ENCODE measurements around the gene MED19. TPM values are rescaled to one million over a fixed set of nuclear protein-coding genes. Genes with fewer than 3 reads are reported as not detected.
"Not testable (repeated sequence)": the region's sequence is repeated elsewhere in the genome, so short reads cannot be mapped to it uniquely, and the experiment has no call there.

Gene MED19
- total RNA-seq, 2 donors from 2014 or later, result 10.6 to 14.0 TPM

GRCh38 chr11:57735619-57736298 lies 23.7 kb upstream of the MED19 start:
- H3K9me3 ChIP-seq, result no peaks in the 10 kb centered on the region
- intact Hi-C loops (cut with DNase I), result no loop called here
- TF ChIP-seq CTCF (IDR thresholded peaks at IDR 0.05), result no peak
- no peaks in the 10 kb centered on the region for H3K36me3 ChIP-seq
- no peaks in the 10 kb centered on the region for H3K27me3 ChIP-seq
- H3K27ac ChIP-seq, result peak overlapping the region; percentile 46
- no peak for DNase-seq
- H3K4me3 ChIP-seq, result no peak overlapping the region
- H3K4me1 ChIP-seq, result no peaks in the 10 kb centered on the region
- no peak overlapping the region for H3K9ac ChIP-seq (ENCODE audit: low read depth in 2 of 2, low read length in 2 of 2)

GRCh38 chr11:57732661-57733060 lies 20.6 kb upstream of the MED19 start:
- H3K4me1 ChIP-seq, result no peaks in the 10 kb centered on the region
- H3K9me3 ChIP-seq, result no peaks in the 10 kb centered on the region
- no peak overlapping the region for H3K27ac ChIP-seq
- DNase-seq, result no peak
- intact Hi-C loops (cut with DNase I), result no loop called here
- TF ChIP-seq CTCF (IDR thresholded peaks at IDR 0.05), result no peak
- H3K4me3 ChIP-seq, result no peak overlapping the region
- no peaks in the 10 kb centered on the region for H3K27me3 ChIP-seq
- H3K9ac ChIP-seq (ENCODE audit: low read depth in 2 of 2, low read length in 2 of 2), result no peak overlapping the region
- no peaks in the 10 kb centered on the region for H3K36me3 ChIP-seq

- intact Hi-C loops (cut with DNase I), result no loop called here
- H3K27me3 ChIP-seq, result no peaks in the 10 kb centered on the region
- no peaks in the 10 kb centered on the region for H3K36me3 ChIP-seq
- no peak for DNase-seq
- no peak overlapping the region for H3K4me3 ChIP-seq
- TF ChIP-seq CTCF (IDR thresholded peaks at IDR 0.05), result no peak
- H3K27ac ChIP-seq, result no peak overlapping the region
- H3K4me1 ChIP-seq, result no peaks in the 10 kb centered on the region
- H3K9me3 ChIP-seq, result no peaks in the 10 kb centered on the region
- H3K9ac ChIP-seq (ENCODE audit: low read depth in 2 of 2, low read length in 2 of 2), result no peak overlapping the region
These were observed 17.5 kb upstream of the MED19 start for GRCh38 chr11:57729479-57729878.

GRCh38 chr11:57728829-57729228 lies 16.8 kb upstream of the MED19 start:
- H3K36me3 ChIP-seq, result no peaks in the 10 kb centered on the region
- no peak overlapping the region for H3K9ac ChIP-seq (ENCODE audit: low read depth in 2 of 2, low read length in 2 of 2)
- H3K27ac ChIP-seq, result no peak overlapping the region
- H3K4me3 ChIP-seq, result no peak overlapping the region
- H3K4me1 ChIP-seq, result no peaks in the 10 kb centered on the region
- no peaks in the 10 kb centered on the region for H3K9me3 ChIP-seq
- TF ChIP-seq CTCF (IDR thresholded peaks at IDR 0.05), result no peak
- no peaks in the 10 kb centered on the region for H3K27me3 ChIP-seq
- intact Hi-C loops (cut with DNase I), result no loop called here
- DNase-seq, result no peak

GRCh38 chr11:57727185-57727584 lies 15.2 kb upstream of the MED19 start:
- intact Hi-C loops (cut with DNase I), result no loop called here

GRCh38 chr11:57716726-57717125 lies 4.7 kb upstream of the MED19 start:
- intact Hi-C loops (cut with DNase I); H3K36me3 ChIP-seq; H3K27ac ChIP-seq; H3K9me3 ChIP-seq; H3K27me3 ChIP-seq; H3K9ac ChIP-seq (ENCODE audit: low read depth in 2 of 2, low read length in 2 of 2); DNase-seq; H3K4me3 ChIP-seq: not testable (repeated sequence)
- H3K4me1 ChIP-seq, result peaks cover 20% of the 10 kb centered on the region

More at GRCh38 chr11:57727185-57727584, 15.2 kb upstream of the MED19 start:
- no peak for DNase-seq
- Histone ChIP-seq H3K9me3 (no peaks in the 10 kb centered on the region), H3K4me3 (no peak overlapping the region), H3K27me3 (no peaks in the 10 kb centered on the region), H3K4me1 (no peaks in the 10 kb centered on the region), H3K36me3 (no peaks in the 10 kb centered on the region), H3K27ac (no peak overlapping the region), H3K9ac (ENCODE audit: low read depth in 2 of 2, low read length in 2 of 2) (no peak overlapping the region)
- no peak for TF ChIP-seq CTCF (IDR thresholded peaks at IDR 0.05)

Data from colonic mucosa (tissue), 4 donors.